Measurements from ENCODE around the gene CT47B1. TPM values are rescaled to one million over a fixed set of nuclear protein-coding genes. Genes with fewer than 3 reads are reported as not detected.
"Not testable (repeated sequence)": the region's sequence is repeated elsewhere in the genome, so short reads cannot be mapped to it uniquely, and the experiment has no call there.

The CT47B1 gene
- not detected for total RNA-seq

- TF ChIP-seq CTCF (IDR thresholded peaks at IDR 0.05; ENCODE audit: low read depth), result not testable (repeated sequence)
Measured at GRCh38 chrX:120875766-120876165, at the start of gene CT47B1. Gene CT47B1 (minus strand): TSS chrX:120875866. CDS start chrX:120875670, 196 bp downstream.

GRCh38 chrX:120874678-120875557 is 748 bp downstream of the CT47B1 start:
- TF ChIP-seq CTCF (IDR thresholded peaks at IDR 0.05; ENCODE audit: low read depth), result no peak

- TF ChIP-seq CTCF (IDR thresholded peaks at IDR 0.05; ENCODE audit: low read depth), result no peak
Measured at GRCh38 chrX:120857240-120857639, 18.4 kb downstream of the CT47B1 start.

- TF ChIP-seq CTCF (IDR thresholded peaks at IDR 0.05; ENCODE audit: low read depth), result no peak
Measured at GRCh38 chrX:120840827-120841226, 34.8 kb downstream of the CT47B1 start.

- TF ChIP-seq CTCF (IDR thresholded peaks at IDR 0.05; ENCODE audit: low read depth), result no peak
Measured at GRCh38 chrX:120839491-120839890, 36.2 kb downstream of the CT47B1 start.

- no peak for TF ChIP-seq CTCF (IDR thresholded peaks at IDR 0.05; ENCODE audit: low read depth)
Measured at GRCh38 chrX:120825146-120825545, 50.5 kb downstream of the CT47B1 start.

GRCh38 chrX:120824021-120824420 is 51.6 kb downstream of the CT47B1 start:
- TF ChIP-seq CTCF (IDR thresholded peaks at IDR 0.05; ENCODE audit: low read depth), result no peak

Data from subcutaneous adipose tissue (tissue), 4 donors.